Caco-2 (cell line): ENCODE data around the gene DNAH2. TPM values are rescaled to one million over a fixed set of nuclear protein-coding genes. Genes with fewer than 3 reads are reported as not detected.

Source experiments
- BruUV-seq: library from RNA; stranded (reverse); fragments of 400-500 nt; replicated peaks from 2 replicates; lab custom pipeline; 2021; lab: Mats Ljungman, UMichigan
- CTCF ChIA-PET: fragments of 300-600 bp; sonication (Branson Sonifier 250); formaldehyde crosslinking; loops from one replicate; lab custom pipeline; 2022; ENCODE audit warnings: antibody characterized with exemption; lab: Charles Lee
- POLR2A ChIA-PET: fragments of 300-600 bp; sonication (Branson Sonifier 250); formaldehyde crosslinking; loops from one replicate; lab custom pipeline; 2022; ENCODE audit warnings: antibody characterized with exemption; lab: Charles Lee
- DNase-seq, 2 experiments: peaks; one replicate each; pipeline versions ENCODE4 v3.0.0 to v3.0.0-alpha.2; 2020 to 2022
- H3K27me3 ChIP-seq: replicated peaks from 2 replicates; pipeline ENCODE4 v1.6.0; 2011; ENCODE audit warnings: low read length; ENCODE audit not compliant: control insufficient read depth, insufficient read depth
- H3K36me3 ChIP-seq: 2 replicates; pipeline ENCODE4 v1.5.1; 2011; ENCODE audit warnings: low read length; ENCODE audit not compliant: control insufficient read depth, insufficient read depth
- H3K4me1 ChIP-seq: fragments of 250-450 bp; sonication (Bioruptor Pico); 2 replicates; pipeline ENCODE4 v1.5.1; 2020; ENCODE audit warnings: mild to moderate bottlenecking
- H3K4me3 ChIP-seq: 2 replicates; pipeline ENCODE4 v1.5.1; 2011; ENCODE audit warnings: low read depth, mild to moderate bottlenecking, control low read depth, low read length
- H3K9me3 ChIP-seq: fragments of 250-450 bp; sonication (Bioruptor Pico); 2 replicates; pipeline ENCODE4 v1.5.1; 2020; ENCODE audit warnings: mild to moderate bottlenecking, moderate library complexity
- H3K27ac Mint-ChIP-seq: one replicate; pipeline ENCODE4 v1.8.0; 2022; ENCODE audit warnings: mixed read lengths; ENCODE audit not compliant: unreplicated experiment
- H3K27me3 Mint-ChIP-seq: one replicate; pipeline ENCODE4 v1.8.0; 2022; ENCODE audit warnings: mixed read lengths; ENCODE audit not compliant: insufficient read depth, unreplicated experiment
- H3K36me3 Mint-ChIP-seq: one replicate; pipeline ENCODE4 v1.8.0; 2022; ENCODE audit warnings: mild to moderate bottlenecking, mixed read lengths; ENCODE audit not compliant: insufficient read depth, unreplicated experiment
- H3K4me1 Mint-ChIP-seq: one replicate; pipeline ENCODE4 v1.8.0; 2022; ENCODE audit warnings: low read depth, mixed read lengths; ENCODE audit not compliant: unreplicated experiment
- H3K4me3 Mint-ChIP-seq: one replicate; pipeline ENCODE4 v1.8.0; 2022; ENCODE audit warnings: mild to moderate bottlenecking, moderate library complexity, mixed read lengths; ENCODE audit not compliant: unreplicated experiment
- H3K9me3 Mint-ChIP-seq: one replicate; pipeline ENCODE4 v1.8.0; 2022; ENCODE audit warnings: mixed read lengths; ENCODE audit not compliant: unreplicated experiment
- intact Hi-C: fragments of 100-400 bp; cut with micrococcal nuclease; formaldehyde crosslinking; loops from one replicate; pipeline ENCODE4 v1.10.0; 2022; ENCODE audit not compliant: unreplicated experiment
- total RNA-seq: library from RNA; stranded (reverse); gene quantifications from 2 replicates; pipeline ENCODE4 v1.2.3, GENCODE V29; 2022
- TF ChIP-seq, protein P1 (sequence below), 2 experiments: fragments of 200-600 bp in 1 of 2; IDR thresholded peaks; 1 replicate in 1 of 2; 2 replicates in 1 of 2; pipeline versions ENCODE4 v1.5.1 to v1.8.0; 2011 to 2022; ENCODE audit warnings: antibody characterized with exemption in 1 of 2, control low read depth in 1 of 2, inconsistent platforms in 1 of 2, low read depth in 1 of 2, low read length in 1 of 2, mild to moderate bottlenecking in 1 of 2, moderate library complexity in 1 of 2; ENCODE audit not compliant: insufficient read depth in 1 of 2, severe bottlenecking in 1 of 2, unreplicated experiment in 1 of 2

The DNAH2 gene
- total RNA-seq, 1 experiment from 2014 or later, result 1.9 TPM

DNA sequence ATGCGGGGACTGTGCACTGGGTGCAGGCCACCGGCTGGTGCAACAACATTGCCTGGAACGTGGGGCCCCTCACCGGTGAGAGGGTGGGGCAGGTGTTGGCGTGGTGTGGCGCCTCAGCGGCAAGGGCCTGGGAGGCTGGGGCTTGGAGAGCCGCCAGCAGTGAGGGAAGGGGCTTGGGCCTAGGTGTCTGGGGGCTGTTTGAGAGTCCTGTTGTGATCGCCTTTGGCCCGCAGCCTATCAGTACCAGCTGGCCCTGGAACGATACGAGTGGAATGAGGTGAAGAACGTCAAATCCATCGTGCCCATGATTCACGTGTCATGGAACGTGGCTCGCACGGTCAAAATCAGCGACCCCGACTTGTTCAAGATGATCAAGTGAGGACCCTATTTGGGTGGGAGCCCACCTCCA lies 134.7 kb downstream of the DNAH2 start:
- H3K27me3 ChIP-seq, result no peaks in the 10 kb centered on the region
- CTCF ChIA-PET, result no interaction called here
- no peaks in the 10 kb centered on the region; the same call in none of the 2 replicates for H3K36me3 ChIP-seq
- H3K9me3 ChIP-seq, result no peaks in the 10 kb centered on the region
- Mint-ChIP-seq H3K27ac (no peak overlapping the region), H3K27me3 (no peaks in the 10 kb centered on the region), H3K9me3 (no peaks in the 10 kb centered on the region), H3K4me1 (peaks cover 5% of the 10 kb centered on the region), H3K36me3 (peaks cover 55% of the 10 kb centered on the region), H3K4me3 (no peak overlapping the region)
- no TSS peak for BruUV-seq
- POLR2A ChIA-PET, result no interaction called here
- no peak overlapping the region for H3K4me3 ChIP-seq
- no peaks in the 10 kb centered on the region for H3K4me1 ChIP-seq
- TF ChIP-seq, protein P1, sequence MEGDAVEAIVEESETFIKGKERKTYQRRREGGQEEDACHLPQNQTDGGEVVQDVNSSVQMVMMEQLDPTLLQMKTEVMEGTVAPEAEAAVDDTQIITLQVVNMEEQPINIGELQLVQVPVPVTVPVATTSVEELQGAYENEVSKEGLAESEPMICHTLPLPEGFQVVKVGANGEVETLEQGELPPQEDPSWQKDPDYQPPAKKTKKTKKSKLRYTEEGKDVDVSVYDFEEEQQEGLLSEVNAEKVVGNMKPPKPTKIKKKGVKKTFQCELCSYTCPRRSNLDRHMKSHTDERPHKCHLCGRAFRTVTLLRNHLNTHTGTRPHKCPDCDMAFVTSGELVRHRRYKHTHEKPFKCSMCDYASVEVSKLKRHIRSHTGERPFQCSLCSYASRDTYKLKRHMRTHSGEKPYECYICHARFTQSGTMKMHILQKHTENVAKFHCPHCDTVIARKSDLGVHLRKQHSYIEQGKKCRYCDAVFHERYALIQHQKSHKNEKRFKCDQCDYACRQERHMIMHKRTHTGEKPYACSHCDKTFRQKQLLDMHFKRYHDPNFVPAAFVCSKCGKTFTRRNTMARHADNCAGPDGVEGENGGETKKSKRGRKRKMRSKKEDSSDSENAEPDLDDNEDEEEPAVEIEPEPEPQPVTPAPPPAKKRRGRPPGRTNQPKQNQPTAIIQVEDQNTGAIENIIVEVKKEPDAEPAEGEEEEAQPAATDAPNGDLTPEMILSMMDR (IDR thresholded peaks at IDR 0.05; ENCODE audit: insufficient read depth in 1 of 2, low read depth in 1 of 2, low read length in 1 of 2, severe bottlenecking in 1 of 2, unreplicated experiment in 1 of 2), result no peak
- intact Hi-C loops, result no loop called here
- no peak for DNase-seq

GRCh38 chr17:7852919-7853690 lies 135.6 kb downstream of the DNAH2 start:
- H3K4me3 Mint-ChIP-seq, result no peak overlapping the region
- H3K9me3 Mint-ChIP-seq, result no peaks in the 10 kb centered on the region
- H3K36me3 Mint-ChIP-seq, result peaks cover 51% of the 10 kb centered on the region
- CTCF ChIA-PET, result no interaction called here
- no peaks in the 10 kb centered on the region for H3K27me3 Mint-ChIP-seq
- no peaks in the 10 kb centered on the region for H3K4me1 ChIP-seq
- H3K36me3 ChIP-seq, result no peaks in the 10 kb centered on the region; the same call in none of the 2 replicates
- no TSS peak for BruUV-seq
- H3K4me1 Mint-ChIP-seq, result peaks cover 5% of the 10 kb centered on the region
- DNase-seq, result no peak
- H3K9me3 ChIP-seq, result no peaks in the 10 kb centered on the region
- no peak overlapping the region for H3K27ac Mint-ChIP-seq
- H3K4me3 ChIP-seq, result no peak overlapping the region
- POLR2A ChIA-PET, result no interaction called here
- H3K27me3 ChIP-seq, result no peaks in the 10 kb centered on the region
- intact Hi-C loops, result no loop called here
- TF ChIP-seq, protein P1 (IDR thresholded peaks at IDR 0.05; ENCODE audit: insufficient read depth in 1 of 2, low read depth in 1 of 2, low read length in 1 of 2, severe bottlenecking in 1 of 2, unreplicated experiment in 1 of 2), result no peak

DNA sequence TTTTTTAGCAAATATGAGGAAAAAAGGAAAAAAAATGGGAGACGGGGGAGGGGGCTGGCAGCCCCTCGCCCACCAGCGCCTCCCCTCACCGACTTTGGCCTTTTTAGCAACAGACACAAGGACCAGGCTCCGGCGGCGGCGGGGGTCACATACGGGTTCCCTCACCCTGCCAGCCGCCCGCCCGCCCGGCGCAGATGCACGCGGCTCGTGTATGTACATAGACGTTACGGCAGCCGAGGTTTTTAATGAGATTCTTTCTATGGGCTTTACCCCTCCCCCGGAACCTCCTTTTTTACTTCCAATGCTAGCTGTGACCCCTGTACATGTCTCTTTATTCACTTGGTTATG lies 136.1 kb downstream of the DNAH2 start:
- H3K27me3 Mint-ChIP-seq, result no peaks in the 10 kb centered on the region
- Histone ChIP-seq H3K9me3 (no peaks in the 10 kb centered on the region), H3K27me3 (no peaks in the 10 kb centered on the region), H3K4me1 (no peaks in the 10 kb centered on the region), H3K4me3 (no peak overlapping the region), H3K36me3 (no peaks in the 10 kb centered on the region; the same call in none of the 2 replicates)
- H3K9me3 Mint-ChIP-seq, result no peaks in the 10 kb centered on the region
- no peak overlapping the region for H3K27ac Mint-ChIP-seq
- no peak overlapping the region for H3K4me3 Mint-ChIP-seq
- no peak for DNase-seq
- CTCF ChIA-PET, result no interaction called here
- peaks cover 5% of the 10 kb centered on the region for H3K4me1 Mint-ChIP-seq
- TF ChIP-seq, protein P1 (IDR thresholded peaks at IDR 0.05; ENCODE audit: insufficient read depth in 1 of 2, low read depth in 1 of 2, low read length in 1 of 2, severe bottlenecking in 1 of 2, unreplicated experiment in 1 of 2), result no peak
- intact Hi-C loops, result no loop called here
- POLR2A ChIA-PET, result no interaction called here
- BruUV-seq, result no TSS peak
- peaks cover 51% of the 10 kb centered on the region for H3K36me3 Mint-ChIP-seq
